Measurements from ENCODE around the gene ISG20.

The ISG20 gene

DNA sequence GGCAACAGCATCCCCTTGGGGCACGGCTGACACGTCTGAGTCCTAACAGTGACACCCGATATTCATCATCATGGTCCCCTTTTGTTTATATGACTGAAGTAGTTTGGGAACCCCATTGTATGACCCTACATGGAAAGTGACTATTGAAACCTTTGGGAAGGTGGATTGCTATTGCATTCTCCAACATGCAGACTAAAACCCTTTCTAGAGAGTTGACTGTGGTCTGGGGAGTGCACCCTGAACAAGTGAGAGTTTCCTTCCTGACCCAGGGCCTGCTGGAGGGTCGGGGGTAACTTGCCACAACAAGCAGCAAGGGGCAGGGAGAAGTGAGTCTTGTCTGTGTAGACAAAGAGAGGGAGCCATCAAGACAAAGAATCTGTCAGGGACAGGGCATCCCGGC lies 54.4 kb downstream of the ISG20 start:
- no peak for DNase-seq

DNA sequence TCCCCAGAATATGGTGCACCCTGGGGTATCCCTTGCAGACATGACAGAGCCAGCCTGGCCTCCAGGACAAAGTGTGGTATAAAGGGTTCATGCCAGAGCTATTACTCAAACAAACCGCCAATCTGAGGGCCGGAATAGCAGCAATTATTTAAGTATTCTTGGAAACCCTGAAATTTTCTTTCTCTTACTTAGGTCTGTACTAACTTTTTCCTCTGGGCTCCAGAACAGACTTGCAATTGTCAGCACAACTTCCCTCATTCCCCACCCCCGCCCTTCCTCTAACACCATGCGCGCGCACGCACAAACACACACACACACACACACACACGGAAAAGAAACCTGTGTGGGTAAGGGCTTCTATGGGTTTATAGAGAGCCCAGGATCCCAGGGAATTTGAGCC lies 56.3 kb downstream of the ISG20 start:
- DNase-seq = no peak

DNA sequence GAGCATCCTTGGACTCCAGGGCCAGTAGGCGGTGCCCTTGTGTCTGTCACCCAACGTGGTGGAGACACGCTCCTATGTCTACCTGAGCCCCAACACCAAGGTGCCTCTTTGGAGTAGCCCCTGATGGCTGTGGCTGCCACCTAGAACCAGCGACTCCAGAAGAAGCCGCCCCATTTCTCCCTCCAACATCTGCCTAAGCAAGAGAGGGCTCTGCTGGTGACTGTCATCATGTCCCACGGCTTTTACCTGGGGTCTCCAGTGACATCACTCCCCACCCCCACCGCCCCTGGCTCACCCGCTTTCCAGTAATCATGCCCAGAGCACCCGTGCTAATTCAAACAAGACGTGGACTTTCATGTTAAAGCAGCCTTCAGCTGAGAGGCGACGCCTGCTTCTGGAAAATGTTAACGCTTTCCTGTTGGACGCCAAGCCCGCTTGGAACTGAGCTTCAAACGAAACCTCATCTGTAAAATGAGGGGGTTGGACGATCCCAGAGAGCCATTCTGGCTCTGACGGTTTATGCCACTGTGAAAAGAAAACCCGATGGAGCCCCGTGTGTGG lies 57.0 kb downstream of the ISG20 start:
- no peak for DNase-seq

DNA sequence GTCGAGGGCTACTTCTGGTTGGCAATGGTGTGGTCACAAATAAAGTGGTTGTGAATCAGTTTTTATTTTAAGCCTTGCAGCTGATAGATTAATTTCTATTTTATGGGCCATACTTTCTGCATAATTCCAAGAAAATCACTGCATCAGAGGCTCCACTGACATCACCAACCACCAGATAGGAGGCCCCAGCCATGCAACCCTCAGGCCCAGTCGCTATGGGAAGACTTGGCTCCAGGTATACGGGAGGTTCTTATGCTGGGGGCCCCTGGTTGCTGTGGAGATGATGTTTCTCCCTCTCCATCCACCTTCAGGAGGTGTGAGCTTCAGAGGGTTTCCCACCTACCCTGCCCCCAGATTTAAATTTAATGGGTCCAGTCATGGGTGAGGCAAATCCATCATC lies 57.4 kb downstream of the ISG20 start:
- no peak for DNase-seq

DNA sequence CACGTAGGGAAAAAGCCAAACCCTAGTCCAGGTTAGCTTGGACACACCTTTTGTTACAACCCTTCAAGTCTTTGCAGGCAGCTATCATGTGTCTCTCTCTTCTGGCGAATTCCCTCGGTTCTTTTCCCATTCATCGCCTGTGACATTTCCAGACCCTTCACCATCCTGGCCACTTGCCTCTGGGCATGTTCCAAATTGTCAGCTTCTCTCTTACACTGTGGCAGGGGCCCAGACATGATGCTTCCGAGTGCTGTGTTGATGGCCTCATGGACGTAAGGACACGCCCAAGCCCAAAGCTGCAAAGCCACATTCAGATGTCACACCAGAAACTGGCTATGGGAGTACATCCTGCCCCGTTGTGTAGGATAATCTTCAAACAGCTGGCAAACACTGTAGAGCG lies 58.5 kb downstream of the ISG20 start:
- no peak for DNase-seq

DNA sequence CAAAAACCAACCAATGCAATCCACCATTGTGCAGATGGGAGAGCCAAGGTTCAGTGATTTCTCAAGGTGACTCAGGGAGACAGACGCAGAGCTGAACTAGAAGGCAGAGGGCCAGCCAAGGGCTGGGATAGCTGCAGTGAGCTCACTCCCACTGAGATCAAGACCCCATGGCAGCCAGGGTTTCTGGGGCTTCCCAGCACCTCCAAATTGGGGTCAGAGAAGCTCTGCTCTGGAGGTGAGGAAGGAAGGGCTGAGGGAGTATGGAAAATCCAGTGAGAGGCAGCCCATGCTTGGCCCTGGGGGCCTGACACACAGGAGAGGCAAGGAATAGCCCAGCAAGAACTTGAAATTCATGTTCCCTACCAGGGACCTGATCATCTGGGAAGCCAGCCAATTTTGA lies 61.0 kb downstream of the ISG20 start:
- no peak for DNase-seq

DNA sequence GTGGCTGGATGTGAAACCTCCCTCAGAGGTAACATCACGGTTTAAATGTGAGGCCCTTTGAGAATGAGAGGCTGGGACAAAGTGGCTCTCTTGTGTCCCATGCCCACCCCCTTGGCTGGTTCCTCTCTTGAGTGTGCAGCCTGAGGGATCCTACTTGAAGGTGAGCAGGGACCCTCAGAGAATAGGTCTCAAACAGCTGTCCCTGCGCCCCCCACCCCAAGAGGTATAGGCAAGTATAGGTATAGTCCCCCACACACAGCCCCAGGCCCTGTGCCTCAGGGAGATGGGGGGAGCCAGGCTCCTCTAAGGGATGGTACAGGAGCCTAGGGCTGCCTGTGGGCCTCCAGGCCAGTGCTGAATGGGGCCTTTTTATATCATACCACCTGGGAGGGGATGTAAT lies 61.9 kb downstream of the ISG20 start:
- DNase-seq = no peak

DNA sequence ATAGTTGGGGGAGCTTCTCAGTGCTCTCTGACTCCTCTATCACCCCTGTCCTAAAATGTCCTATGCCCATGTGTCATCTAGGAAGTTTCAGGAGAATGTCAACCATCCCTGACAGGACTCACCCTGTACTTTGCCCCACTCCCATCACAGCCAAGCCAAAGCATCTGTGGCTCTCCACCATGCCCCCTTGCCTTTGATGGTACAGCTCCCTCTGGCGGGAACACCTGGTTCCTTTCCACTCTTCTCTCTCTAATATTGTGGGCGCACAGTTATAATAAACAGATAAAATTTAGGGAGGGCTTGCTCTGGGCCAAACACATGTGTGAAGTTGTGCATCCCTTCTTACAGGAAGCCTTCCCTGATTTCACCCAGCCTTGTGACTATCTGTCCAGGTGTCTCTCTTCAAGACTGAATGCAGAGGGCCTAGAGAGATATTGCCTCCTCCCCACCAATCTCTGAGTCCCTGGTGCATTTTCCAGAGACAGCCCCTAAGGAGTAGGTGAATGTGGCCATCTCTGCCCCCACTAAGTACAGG lies 62.8 kb downstream of the ISG20 start:
- peak in 1 of 2 donors; percentile 30 for DNase-seq

DNA sequence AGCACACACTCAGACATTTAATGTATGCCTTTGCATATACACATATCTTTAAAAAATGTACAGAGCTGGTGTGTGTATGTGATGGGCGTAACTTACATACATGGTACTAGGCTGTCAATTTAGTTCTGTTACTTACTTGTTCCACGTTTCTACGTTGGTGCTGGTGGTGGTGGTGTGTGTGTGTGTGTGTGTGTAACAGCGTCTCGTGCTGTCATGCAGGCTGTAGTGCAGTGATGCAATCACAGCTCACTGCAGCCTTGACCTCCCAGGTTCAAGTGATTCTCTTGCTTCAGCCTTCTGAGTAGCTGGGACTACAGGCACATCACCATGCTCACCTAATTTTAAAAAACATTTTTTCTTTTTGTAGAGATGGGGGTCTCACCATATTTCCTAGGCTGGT lies 64.2 kb downstream of the ISG20 start:
- no peak for DNase-seq

DNA sequence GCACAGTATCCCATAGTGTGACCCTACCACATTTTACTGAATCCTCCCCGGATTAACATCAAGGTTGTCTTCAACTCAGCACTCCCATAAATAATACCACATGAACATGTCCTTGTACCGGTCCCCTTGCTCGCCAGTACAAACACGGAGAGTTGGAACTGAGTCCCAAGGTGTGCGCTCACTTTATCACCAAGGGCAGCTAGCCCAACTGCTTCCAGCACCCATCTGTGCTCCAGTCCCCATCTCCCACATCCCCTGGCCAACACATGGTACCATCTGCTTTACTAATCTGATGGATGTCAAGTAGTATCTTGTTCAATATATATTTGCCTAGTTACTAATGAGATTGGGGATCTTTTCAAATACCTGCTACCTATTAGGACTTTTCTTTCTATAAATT lies 64.7 kb downstream of the ISG20 start:
- no peak for DNase-seq

DNA sequence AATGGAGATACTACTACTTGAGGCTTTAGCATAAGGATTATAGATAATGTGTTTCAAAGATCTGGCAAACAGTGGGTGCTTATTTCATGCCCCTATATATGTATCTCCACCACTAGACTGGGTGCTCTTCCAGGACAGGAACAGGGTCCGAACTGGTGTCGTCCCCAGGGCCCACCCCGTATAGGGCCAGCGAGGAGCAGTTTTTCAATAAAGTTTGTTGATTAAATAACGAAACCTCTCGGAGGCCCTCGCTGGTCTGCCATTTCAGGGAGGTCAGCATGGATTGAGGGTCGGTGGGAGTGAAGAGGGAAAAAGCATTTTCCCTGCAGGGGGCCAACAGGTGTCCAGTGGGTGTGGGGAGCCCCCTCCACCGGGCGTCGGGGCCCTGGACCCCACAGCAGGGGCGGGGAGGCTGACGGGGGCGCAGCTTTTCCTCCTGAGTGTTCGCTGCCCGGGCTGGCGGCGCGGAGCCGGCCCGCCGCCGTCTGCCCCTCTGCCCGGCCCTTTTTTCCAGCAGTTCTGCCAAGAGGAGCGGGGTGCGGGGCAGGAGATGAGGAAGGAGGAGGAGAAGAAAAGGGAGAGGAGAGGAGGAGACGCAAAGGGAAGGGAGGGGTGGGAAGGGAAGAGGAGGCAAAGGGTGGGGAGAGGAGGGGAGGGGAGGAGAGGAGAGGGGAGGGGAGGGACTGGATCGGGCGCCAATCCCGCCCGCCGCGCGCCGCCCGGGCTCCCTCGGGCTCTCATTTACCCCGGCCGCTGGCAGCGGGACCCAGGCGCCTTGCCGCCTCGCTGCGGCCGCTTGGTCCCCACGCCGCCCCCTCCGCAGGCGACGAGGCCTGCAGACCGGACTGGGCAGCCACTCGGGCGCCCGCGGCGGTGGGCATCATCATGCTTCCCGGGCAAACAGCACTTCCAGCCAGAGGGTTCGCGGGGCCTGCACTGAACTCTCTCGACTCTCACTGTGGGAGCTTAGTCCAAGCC lies 66.3 kb downstream of the ISG20 start:
- DNase-seq = no peak

DNA sequence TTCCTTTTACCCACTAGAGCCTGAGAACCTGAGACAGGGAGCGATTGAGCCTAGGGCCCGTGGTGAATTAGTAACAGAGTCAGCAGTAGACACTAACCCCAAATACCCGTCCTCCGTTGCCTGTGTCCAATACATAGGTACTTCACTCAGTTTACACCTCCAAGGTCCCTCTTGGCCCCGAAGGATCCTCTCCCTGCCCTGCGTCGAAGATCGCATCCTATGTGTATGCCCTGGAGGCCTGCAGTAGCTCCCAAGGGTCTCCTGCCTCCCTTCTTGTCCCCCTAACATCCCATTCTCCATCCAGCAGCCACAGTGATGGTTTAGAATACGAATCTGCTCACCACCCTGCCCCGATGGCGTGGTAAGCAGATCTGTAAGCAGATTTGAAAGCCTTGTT lies 67.0 kb downstream of the ISG20 start:
- DNase-seq = no peak
